Stimulated activated CD4-positive, alpha-beta T cell treated with anti-CD3 and anti-CD28 coated beads, Interleukin-1b, Interleukin-23, amount 100 ng/mL, for 24 hours (primary cell): ENCODE data around the gene BRICD5.
"Not testable (repeated sequence)": the region's sequence is repeated elsewhere in the genome, so short reads cannot be mapped to it uniquely, and the experiment has no call there.

ENCODE experiments used
- DNase-seq, 4 experiments: peaks; one replicate each; pipeline ENCODE4 v3.0.0-alpha.2; 2020; ENCODE audit warnings: low read depth in 4 of 4, low spot score in 1 of 4

The BRICD5 gene

DNA sequence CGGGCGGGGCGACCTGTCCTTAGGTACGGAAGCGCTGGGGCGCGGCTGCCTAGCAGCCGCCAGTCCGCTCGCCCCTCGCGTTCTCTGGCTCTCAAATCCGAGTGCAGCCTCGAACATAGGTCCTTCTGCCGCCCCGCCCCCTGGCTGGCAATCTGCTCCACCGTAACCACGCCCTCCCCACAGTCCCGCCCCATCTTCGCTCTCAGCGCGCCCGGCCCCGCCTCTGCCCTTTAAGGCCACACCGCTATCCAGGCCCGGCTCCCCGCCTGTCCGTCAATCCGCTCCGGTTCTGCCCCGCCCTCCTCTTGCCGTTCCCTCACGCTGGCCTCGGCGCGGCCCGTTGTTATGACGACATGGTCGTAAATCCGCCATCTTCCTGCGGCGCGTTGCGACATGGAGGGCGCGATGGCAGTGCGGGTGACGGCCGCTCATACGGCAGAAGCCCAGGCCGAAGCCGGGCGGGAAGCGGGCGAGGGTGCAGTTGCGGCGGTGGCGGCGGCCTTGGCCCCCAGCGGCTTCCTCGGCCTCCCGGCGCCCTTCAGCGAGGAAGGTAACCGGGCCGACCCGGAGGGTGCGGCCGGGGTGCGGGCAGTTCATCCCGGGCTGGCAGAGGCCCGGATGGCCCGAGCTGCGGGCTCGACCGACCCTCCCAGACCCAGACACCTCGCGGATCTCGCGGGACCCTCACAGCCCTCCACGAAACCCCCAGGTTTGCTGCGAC lies 12.7 kb upstream of the BRICD5 start, which contains the start of gene E4F1:
TSS of gene E4F1 (plus strand) at position 371 of the 721 bp plus-strand sequence. CDS start at position 394, 23 bp downstream.
- DNase-seq, result peak; percentile 99 to 100 (median 100)

DNA sequence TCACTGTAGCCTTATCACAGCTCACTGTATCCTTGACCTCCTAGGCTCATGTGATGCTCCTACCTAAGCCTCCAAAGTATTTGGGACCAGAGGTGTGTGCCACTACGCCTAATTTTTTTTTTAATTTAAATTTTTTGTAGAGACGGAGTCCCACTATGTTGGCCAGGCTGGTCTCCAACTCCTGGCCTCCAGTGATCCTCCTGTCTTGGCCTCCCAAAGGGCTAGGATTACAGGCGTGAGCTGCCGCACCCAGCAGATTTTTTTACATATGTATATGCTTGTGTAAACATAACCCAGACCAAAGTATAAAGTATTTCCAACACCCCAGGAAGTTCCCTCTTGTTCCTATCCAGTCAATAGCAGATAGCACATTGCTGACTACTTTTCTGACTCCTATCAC lies 5.7 kb upstream of the BRICD5 start:
- DNase-seq, result no peak

DNA sequence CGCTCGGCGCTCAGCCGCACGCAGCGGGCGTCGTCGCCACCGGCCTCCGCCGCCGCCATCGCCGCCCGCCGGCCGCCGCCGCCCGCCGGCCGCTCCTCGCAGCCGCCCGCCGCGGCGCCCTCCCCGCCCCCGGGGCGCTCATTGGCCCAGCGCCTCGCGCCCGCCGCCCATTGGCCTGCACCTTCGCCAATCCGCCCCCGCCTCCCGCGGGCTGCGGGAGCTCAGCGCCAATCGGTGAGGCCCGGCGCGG lies 4.0 kb upstream of the BRICD5 start, which contains the start of gene PGP:
TSS of gene PGP (minus strand) at position 122 of the 250 bp plus-strand sequence. CDS start at position 59, 63 bp downstream.
- no peak for DNase-seq

DNA sequence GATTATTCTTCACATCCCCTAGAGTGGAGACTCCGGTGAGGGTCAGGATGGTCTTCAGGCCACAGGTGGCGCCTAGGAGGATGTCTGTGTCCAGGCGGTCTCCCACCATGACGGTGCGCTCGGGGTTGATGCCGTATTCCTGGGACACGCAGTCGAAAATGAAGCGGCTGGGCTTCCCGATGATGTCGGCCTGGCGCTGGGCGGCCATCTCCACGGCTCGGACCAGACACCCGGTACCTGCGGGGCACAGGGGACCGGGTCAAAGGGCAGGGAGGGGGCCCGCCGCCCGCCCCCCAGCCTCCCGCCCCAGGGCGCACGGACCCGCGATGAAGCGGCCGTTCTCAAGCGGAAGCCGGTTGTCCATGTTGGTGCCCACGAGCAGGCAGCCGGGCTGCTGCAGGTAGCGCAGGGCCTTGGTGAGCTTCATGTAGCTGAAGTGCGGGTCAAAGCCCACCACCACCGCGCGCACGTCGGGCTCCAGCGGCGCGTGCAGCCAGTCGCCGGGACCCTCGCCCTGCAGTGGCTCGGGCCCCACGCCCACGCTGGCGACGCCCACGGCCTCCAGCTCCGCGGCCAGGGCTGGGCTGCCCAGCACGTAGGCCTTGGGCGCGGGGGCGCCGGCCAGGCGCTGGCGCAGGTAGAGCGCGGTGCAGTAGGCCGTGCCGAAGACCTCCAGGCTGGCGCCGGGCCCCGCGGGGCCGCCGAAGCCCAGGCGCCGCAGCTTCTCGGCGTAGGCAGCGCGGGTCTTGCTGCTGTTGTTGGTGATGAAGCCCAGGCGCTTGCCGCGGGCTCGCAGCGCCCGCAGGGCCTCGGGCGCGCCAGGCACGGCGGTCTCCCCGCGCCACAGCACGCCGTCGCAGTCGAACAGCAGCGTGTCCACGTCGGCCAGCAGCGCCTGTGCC lies 3.4 kb upstream of the BRICD5 start:
- DNase-seq, result no peak

DNA sequence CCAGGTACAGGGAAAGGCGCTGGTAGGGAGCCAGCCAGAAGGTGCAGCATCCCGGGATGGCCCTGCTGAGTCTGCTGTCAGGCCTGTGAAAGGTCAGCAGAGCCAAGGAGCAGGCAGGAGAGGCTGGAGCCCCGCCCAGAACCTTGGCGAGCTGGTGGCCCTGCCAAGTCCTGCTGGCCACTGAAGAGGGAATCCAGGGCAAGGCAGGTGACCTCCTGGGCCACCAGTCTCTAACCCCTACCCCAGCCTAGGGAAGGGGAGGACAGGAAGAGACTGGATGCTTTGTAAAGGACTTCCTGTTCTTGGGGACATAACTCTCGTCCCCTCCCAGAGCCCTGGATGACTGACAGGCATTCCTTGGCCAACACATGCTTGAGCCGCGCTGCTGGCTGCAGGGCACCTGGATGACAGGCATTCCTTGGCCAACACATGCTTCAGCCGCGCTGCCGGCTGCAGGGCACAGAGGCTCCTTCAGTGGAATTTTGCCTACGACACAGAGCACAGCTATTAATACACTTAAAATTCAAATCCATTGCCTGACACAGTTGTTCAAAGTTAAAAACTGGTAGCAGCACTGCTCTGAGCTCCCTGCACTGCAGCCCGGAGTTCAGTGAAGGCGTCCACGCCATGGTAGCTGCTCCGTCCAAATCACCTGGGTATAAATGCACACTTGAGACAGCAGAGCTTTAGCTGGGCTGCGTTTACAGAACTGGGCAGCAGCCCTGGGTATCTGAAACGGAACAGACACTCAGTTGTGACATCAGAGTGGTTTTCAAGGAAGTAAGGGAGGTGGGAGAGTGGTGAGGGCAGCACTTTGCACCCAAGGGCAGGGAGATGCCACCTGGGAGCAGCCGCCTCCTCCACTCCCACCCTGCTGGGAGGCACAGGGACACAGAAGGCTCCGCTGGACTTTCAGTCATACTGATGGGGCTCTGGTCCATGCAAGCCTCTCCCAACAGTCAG lies 2.0 kb upstream of the BRICD5 start:
- DNase-seq, result no peak

DNA sequence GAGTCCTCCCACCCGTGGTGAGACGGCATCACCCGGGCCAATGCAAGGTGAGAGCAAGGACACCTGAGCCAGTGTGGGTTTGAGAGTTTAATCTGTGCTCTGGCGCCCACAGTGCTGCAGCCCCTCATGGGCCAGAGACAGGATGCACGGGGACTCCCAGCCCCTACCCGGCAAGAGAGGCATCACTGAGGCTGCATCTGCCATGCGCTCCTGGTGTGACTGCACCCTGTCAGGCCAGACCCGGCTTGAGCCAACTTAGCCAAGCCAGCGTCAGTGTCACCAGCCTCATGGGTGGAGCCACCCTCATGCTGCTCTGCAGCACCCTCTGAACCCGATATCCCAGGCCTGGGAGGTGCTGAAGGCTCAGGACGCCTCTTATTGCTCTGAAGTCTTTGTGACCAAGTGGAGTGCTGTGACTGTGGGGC lies 1.3 kb upstream of the BRICD5 start:
- DNase-seq, result no peak

DNA sequence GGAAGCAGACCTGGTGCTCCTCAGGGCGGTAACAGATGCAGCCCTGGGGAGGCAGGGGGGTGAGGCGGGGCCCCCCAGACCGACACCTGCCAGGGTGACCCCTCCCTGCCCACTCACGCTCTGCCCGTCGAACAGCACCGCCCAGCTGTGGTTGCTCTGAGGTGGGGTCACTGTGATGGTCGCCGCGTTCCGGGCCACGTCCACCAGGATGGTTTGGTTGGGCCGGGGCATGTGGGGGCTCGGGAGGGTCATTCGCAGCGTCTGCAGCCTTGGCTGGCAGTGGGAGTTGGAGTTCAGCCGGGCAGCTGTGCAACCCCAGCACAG lies 692 bp downstream of the BRICD5 start:
- DNase-seq, result no peak

DNA sequence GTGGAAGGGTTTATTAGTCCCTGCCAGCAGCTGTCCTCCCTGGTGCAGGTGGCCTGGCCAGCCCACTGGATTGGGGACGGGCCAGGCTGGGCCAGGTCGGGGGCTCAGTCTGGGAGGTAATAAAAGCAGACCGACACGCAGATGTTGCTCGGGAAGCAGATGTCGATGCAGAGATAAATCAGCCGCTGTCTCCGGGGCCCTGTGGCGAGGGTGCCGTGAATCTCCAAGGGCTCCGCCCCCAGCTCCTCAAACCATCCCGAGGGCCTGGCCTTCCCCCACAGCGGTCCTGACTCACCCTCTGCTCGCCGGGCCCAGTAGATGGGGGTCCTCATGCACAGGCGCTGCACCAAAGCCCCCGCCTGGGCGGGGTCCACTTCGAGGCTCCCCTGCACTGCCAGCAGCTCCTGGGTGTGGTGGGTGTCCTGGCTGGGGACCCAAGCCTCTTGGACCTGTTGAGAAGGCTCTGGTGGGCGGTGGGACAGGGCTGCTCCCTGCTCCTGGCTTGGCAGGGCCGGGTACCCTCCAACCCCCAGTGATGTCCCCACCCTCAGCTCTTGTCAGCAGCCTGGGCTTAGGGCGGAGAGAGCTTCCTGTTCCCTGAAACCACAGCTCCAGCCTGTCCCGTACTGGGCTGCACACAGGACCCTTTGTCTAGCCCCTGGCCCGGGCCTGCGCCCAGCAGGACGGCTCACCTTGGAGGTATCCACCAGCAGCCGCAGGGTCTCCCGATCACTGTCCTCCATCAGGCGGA lies 1.2 kb downstream of the BRICD5 start:
- no peak for DNase-seq

DNA sequence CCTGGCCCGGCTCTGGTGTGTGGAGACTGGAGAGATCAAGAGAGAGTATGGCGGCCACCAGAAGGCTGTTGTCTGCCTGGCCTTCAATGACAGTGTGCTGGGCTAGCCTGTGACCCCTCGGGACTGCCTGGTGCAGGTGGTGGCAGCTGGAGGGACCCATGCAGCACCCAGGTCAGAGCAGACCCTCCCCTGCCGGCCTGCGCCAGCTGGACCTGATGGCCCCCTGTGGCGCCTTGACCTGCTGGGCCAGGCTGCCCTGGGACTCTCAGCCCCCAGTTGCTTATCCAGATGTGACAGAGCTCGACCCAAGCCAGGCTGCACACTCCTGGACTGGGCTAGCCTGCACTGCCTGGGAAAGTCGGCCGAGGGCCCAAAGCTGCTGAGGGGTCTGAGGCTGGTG lies 1.9 kb downstream of the BRICD5 start:
- DNase-seq, result no peak

DNA sequence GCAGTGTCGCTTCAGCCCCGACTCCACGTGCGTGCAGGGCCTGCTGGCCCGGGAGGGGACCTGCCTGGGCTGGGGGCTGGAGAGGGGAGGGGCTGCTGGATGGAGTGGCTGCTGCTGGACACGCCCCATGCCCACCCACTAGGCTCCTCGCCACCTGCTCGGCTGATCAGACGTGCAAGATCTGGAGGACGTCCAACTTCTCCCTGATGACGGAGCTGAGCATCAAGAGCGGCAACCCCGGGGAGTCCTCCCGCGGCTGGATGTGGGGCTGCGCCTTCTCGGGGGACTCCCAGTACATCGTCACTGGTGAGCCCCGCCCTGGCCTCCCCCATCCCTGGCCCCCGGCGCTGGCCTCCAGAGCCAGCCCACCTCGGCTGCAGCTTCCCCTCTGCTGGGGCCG lies 2.4 kb downstream of the BRICD5 start:
- no peak for DNase-seq

DNA sequence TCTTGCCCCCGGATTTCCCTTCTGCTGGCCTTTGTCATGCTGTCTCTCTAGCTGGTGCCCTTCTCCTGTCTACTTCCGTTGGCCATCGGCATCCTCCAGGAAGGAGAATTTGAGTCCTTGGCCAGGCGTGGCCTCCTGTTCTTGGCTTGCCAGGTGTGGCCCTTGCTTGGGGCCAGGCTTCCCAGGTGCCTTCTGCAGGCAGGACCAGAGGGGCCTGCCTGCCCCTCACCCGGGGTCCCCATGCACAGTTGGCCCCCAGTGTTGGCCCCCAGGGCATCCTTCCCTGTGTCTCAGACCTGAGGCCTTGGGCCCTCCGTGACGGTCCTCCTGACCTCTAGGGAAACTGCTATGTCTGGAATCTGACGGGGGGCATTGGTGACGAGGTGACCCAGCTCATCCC lies 2.8 kb downstream of the BRICD5 start:
- no peak for DNase-seq

DNA sequence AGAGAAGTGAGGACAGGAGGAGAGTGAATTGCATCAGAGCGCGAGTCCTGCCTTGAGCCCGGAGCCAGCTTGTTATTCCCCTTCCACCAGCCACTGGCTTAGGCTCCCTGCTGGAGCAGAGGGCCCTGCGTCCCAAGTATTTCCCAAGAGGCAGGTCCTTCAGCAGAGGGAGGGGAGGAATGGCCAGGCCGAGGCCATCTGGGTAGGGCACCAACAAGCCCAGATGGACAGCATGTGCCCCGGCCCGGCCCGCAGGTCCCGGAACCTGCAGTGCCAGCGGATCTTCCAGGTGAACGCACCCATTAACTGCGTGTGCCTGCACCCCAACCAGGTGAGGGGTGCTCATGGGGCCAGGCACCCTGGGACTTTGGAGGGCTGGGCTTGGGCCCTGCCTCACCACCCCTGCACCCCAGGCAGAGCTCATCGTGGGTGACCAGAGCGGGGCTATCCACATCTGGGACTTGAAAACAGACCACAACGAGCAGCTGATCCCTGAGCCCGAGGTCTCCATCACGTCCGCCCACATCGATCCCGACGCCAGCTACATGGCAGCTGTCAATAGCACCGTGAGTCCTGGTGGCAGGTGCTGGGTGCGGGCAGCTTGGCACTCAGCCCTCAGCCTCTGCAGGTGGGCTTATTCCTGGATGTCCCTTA lies 3.8 kb downstream of the BRICD5 start:
- no peak for DNase-seq

DNA sequence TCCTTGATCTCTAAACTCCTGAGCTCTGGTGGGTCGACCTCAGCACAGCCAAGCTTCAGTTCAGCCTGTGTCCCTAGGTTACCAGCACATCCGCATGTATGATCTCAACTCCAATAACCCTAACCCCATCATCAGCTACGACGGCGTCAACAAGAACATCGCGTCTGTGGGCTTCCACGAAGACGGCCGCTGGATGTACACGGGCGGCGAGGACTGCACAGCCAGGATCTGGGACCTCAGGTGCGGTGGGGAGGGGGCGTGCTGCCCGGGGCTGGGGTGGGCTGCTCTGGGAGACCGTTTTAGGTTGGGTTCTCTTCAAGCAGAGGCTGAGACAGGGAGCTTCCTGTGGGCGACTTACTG lies 4.3 kb downstream of the BRICD5 start:
- no peak for DNase-seq

DNA sequence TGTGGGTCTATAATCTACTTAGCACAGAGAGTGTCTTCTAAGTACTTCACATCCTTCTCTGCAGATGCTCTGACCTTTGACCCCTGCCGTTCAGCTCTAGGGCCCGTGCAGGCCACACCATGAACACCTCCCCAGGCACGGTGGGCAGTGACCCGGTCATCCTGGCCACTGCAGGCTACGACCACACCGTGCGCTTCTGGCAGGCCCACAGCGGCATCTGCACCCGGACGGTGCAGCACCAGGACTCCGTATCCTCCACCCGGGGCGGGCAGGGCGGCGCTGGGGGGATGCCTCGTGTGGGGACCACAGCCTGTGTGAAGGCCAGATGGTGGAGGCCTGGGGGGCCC lies 4.7 kb downstream of the BRICD5 start:
- no peak for DNase-seq

DNA sequence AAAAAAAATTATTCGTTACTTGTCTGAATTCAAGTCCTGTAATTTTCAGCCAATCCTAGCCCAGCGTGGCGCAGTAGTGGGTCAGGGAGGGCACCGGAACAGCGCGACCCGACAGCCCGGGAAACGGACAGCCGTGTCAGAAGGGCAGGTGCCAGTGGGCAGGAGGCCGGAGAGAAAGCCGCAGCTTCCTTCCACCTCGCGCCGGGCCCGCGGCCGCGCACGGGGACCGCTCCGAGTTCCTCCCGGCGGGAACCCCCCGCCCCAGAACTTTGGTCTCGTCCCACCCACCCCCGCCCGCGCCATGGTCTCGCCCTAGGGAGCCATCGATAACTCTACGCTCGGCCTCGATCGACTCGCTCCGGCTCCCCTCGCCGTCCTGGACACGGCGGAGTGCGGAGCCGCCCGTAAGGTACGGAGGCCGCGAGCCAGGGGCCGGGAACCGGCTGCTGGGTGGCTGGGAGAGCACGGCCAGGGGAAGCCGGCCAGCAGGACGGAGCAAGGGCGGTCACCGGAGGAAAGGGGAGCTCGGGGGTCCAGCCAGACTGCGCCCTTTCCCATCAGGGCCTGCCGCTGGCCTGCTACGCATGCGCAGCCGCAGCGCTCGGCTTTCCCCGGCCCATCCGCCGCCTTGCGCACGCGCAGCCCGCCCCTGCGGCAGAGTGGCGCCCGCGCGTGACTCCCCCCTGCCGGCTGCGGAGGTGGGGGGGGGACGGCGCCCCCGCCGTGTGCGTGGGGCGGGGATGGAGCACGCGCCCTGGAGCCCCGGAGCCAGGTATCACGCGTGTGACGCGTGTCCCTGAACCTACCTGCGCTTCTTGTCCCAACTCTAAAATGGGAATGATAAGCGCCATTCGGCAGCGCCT lies 5.3 kb downstream of the BRICD5 start, which contains the start of gene MLST8:
TSS of gene MLST8 (plus strand) at position 351 of the 863 bp plus-strand sequence. CDS start 632 bp downstream, outside the sequence.
- DNase-seq, result peak; percentile 77 to 85 (median 82)

DNA sequence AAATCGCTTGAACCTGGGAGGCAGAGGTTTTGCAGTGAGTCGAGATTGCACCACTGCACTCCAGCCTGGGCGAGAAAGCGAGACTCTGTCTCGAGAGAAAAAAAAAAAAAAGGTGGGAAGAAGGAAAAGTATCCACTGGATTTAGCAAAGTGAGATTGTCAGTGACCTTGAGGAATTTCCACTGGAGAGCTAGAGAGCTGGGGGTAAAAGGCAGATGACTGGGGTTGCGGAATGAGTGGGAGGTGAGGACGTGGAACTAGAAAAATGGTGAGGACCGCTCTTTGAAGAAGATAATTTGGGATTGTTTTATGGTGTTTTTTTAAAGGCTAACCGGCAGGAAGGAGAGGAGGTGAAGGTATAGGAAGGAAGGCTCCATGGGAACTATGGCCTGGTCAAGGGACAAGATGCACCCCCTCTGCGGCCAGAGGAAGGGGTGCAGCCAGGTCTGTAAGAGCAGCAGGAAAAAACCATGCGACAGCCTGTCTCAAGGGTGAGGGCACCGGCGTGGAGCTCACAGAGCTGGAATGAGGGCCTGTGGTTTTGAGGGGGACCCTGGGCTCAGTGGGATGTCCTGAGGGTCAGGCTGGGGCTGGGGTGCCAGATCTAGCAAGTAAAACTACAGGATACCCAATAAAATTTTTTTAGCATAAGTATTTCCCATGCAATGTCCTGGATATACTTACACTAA lies 6.1 kb downstream of the BRICD5 start:
- no peak for DNase-seq

DNA sequence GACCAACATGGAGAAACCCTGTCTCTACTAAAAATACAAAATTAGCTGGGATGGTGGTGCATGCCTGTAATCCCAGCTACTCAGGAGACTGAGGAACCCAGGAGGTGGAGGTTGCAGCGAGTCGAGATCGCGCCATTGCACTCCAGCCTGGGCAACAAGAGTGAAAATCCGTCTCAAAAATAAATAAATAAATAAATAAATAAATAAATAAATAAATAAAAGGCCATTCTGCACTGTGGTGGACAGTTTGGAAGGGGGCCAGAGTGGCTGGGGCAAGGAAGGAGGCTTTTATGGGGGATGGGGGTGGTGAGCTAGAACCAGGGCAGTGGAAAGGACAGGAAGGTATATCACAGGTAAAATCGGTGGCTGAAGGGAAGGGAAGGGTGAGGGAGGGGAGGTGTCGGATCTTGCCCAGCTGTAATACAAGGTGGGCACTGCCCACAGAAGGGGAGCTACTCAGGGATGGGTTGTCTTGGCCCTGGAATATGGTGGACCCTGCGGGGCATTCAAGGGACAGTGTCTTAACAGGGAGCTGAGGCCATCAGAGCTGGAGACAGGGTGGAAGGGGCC lies 7.5 kb downstream of the BRICD5 start:
- DNase-seq, result not testable (repeated sequence)

DNA sequence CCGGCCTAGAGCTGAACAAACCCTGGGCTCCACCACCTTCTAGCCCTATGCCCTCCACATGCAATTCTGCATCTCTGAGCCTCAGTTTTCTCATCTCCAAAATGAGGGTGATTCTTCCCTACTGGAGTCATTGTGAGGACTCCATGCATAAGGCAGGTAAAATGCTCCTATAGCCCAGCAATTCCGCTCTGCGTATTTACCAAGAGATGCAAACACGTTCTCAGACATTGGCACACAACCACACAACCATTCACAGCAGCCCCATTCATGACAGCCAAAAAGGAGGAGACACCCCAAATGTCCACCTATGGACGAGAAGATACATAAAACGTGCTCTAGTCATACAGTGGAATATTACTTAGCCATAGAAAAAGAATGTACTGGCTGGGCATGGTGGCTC lies 10.3 kb downstream of the BRICD5 start:
- no peak for DNase-seq
